ENCODE results near the gene GRAP2.

DNA sequence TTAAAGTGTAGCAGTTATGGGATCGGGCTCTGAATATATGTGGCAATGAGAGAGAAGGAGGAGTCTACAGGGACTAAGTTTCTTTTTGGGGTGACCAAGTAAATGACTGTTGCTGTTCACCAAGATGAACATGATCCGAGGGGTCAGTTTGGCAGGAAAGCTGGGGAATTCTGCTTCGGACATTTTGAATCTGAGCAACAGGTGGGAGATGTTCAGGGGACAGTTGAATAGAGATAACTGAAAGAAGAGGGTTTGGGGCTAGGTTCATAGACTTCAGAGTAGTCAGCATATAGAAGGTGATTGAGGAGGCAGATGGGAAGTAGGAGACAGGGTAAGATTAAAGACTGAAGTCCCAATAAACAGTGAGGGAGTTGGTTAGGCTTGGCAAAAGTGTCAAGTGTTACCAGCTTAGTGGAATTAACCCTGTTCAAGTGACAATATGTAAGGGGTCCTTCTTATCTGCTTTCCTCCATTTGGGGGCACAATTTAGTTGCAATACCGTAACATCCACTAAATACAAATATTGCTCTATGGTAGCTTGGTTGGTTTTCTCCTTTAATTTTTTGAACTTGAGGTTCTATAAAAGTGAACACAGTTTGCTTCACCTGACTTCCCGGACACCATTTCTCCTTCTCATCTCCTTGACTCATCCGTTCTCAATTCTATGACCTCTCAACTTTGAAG, 4.4 kb upstream of the GRAP2 start:
- no peak for TF ChIP-seq POLR2A (IDR thresholded peaks at IDR 0.05)
- TF ChIP-seq, protein P1, sequence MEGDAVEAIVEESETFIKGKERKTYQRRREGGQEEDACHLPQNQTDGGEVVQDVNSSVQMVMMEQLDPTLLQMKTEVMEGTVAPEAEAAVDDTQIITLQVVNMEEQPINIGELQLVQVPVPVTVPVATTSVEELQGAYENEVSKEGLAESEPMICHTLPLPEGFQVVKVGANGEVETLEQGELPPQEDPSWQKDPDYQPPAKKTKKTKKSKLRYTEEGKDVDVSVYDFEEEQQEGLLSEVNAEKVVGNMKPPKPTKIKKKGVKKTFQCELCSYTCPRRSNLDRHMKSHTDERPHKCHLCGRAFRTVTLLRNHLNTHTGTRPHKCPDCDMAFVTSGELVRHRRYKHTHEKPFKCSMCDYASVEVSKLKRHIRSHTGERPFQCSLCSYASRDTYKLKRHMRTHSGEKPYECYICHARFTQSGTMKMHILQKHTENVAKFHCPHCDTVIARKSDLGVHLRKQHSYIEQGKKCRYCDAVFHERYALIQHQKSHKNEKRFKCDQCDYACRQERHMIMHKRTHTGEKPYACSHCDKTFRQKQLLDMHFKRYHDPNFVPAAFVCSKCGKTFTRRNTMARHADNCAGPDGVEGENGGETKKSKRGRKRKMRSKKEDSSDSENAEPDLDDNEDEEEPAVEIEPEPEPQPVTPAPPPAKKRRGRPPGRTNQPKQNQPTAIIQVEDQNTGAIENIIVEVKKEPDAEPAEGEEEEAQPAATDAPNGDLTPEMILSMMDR (IDR thresholded peaks at IDR 0.05), result no peak

All from uterus (tissue), 2 donors.